VCaP (cell line): Measurements from ENCODE around the gene TNFRSF4.
A peak's percentile ranks its signal among the peaks of the same experiment; 100 is the strongest.

Experiments used
- H3K27ac ChIP-seq: fragments of 450-650 bp; 2 replicates; pipeline ENCODE4 v1.5.1; 2017
- TF ChIP-seq, protein P1 (sequence below): fragments of 450-650 bp; conservative IDR thresholded peaks from 2 replicates; pipeline ENCODE4 v1.5.1; 2017; ENCODE audit warnings: mild to moderate bottlenecking, moderate library complexity

TNFRSF4 gene

DNA sequence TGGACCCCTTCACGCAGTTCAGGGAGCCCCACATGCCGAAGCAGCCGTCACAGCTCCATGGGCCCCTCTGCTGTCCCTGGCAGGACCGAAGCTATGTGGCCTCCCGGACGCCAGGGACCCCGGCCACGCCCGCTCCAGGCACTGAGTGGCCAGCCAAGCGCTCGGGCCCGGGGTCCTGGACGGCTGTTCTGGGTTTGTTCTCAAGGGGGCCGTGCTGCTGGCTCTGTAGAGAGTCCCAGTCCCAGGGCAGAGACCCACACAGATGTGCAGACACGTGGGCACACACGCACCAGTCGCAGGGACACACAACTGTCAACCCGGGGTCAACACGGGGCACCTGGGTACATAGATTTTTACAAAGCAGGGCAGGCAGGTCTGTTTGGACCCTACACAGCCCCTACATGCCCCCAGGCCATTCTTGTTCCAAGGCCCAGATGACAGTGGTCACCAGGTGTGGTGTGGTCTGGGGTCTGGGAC, 24.8 kb upstream of the TNFRSF4 start:
- peak overlapping the region; percentile 61; the same call in 1 of the 2 replicates for H3K27ac ChIP-seq
- TF ChIP-seq, protein P1, sequence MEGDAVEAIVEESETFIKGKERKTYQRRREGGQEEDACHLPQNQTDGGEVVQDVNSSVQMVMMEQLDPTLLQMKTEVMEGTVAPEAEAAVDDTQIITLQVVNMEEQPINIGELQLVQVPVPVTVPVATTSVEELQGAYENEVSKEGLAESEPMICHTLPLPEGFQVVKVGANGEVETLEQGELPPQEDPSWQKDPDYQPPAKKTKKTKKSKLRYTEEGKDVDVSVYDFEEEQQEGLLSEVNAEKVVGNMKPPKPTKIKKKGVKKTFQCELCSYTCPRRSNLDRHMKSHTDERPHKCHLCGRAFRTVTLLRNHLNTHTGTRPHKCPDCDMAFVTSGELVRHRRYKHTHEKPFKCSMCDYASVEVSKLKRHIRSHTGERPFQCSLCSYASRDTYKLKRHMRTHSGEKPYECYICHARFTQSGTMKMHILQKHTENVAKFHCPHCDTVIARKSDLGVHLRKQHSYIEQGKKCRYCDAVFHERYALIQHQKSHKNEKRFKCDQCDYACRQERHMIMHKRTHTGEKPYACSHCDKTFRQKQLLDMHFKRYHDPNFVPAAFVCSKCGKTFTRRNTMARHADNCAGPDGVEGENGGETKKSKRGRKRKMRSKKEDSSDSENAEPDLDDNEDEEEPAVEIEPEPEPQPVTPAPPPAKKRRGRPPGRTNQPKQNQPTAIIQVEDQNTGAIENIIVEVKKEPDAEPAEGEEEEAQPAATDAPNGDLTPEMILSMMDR: no peak

- TF ChIP-seq, protein P1: no peak
- peak overlapping the region; percentile 61 for H3K27ac ChIP-seq
Measured at GRCh38 chr1:1237874-1238701, 24.1 kb upstream of the TNFRSF4 start.

GRCh38 chr1:1236945-1237873, 23.3 kb upstream of the TNFRSF4 start:
- TF ChIP-seq, protein P1: no peak
- peak overlapping the region; percentile 61 for H3K27ac ChIP-seq

- TF ChIP-seq, protein P1: no peak
- peak overlapping the region; percentile 61 for H3K27ac ChIP-seq
Measured at GRCh38 chr1:1236176-1236763, 22.3 kb upstream of the TNFRSF4 start.

- H3K27ac ChIP-seq: peak overlapping the region; percentile 61; the same call in 1 of the 2 replicates
- TF ChIP-seq, protein P1: no peak
Measured at GRCh38 chr1:1235016-1235744, 21.2 kb upstream of the TNFRSF4 start.

DNA sequence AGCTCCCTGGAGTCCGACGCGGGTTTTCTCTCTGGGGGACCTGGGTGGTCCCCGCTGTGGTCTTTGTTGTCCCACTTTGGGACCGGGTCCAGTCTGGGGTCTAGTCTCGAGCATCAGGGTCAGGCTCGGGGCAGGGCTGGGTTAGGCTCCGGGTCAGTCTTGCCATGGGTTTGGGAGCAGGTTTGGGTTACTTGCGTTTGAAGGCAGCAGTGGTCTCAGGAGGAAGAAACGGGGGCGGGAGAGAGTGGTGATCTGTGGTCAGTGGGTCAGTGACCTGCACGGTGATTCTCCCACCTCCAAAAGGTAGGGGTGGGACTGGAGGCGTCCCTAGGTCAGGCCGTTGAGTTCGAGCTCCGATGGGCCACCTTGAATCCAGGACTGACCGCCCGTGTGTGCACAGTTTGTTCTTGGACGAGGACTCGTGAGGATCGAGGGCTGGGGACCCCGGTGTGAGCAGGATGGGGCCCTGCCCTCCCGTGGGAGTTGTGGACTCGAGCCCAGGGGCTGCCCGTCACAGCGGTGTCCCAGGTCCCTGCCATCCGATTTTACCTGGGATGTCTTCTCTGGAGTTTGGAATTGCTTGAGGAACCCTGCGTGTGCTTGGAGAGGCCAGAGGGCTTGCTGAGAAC, 20.3 kb upstream of the TNFRSF4 start:
- peak overlapping the region; percentile 14; the same call in 1 of the 2 replicates for H3K27ac ChIP-seq
- TF ChIP-seq, protein P1: no peak
